ENCODE data around the gene TMEM108.

- TF ChIP-seq PPARA (CRISPR knock-in tag; IDR thresholded peaks at IDR 0.05; ENCODE audit: borderline replicate concordance) = no peak
- no peak for TF ChIP-seq ZNF8 (CRISPR knock-in tag; IDR thresholded peaks at IDR 0.05)
- no peak for TF ChIP-seq ZFP30 (CRISPR knock-in tag; IDR thresholded peaks at IDR 0.05)
- TF ChIP-seq OSR1 (CRISPR knock-in tag; IDR thresholded peaks at IDR 0.05) = no peak
- TF ChIP-seq ARNTL (CRISPR knock-in tag; IDR thresholded peaks at IDR 0.05; ENCODE audit: borderline replicate concordance, low read depth) = no peak
- TF ChIP-seq ISL1 (CRISPR knock-in tag; IDR thresholded peaks at IDR 0.05) = no peak
- no peak for TF ChIP-seq PATZ1 (CRISPR knock-in tag; IDR thresholded peaks at IDR 0.05; ENCODE audit: borderline replicate concordance)
- no peak for TF ChIP-seq TCF4 (CRISPR knock-in tag; IDR thresholded peaks at IDR 0.05; ENCODE audit: borderline replicate concordance)
Observed at GRCh38 chr3:133053532-133053931, 15.3 kb downstream of the TMEM108 start.
